Motor neuron (in vitro differentiated cells): ENCODE measurements around the gene RASD2. TPM values are rescaled to one million over a fixed set of nuclear protein-coding genes. Genes with fewer than 3 reads are reported as not detected.

ENCODE experiments used
- ATAC-seq, 8 experiments: fragments of 200-7000 bp; cut with Tn5 transposase; replicated peaks in 6 of 8; 2 replicates each; pipeline ENCODE4 v1.8.0; 2021; ENCODE audit warnings: mild to moderate bottlenecking in 8 of 8, moderate library complexity in 8 of 8
- H3K27ac ChIP-seq, 2 donors: fragments of 250-450 bp; sonication (Bioruptor Pico); 2 replicates each; pipeline ENCODE4 v1.9.0; 2021; ENCODE audit warnings: antibody characterized with exemption in 2 of 2, mild to moderate bottlenecking in 2 of 2, moderate library complexity in 1 of 2
- H3K4me1 ChIP-seq, 2 donors: fragments of 250-450 bp; sonication (Bioruptor Pico); replicated peaks in 1 of 2; 2 replicates each; pipeline ENCODE4 v1.6.1; 2021; ENCODE audit warnings: antibody characterized with exemption in 2 of 2, mild to moderate bottlenecking in 2 of 2, moderate library complexity in 1 of 2
- H3K4me3 ChIP-seq, 5 donors: fragments of 250-450 bp; sonication (Bioruptor Pico); 2 replicates each; pipeline ENCODE4 v1.9.0; 2021; ENCODE audit warnings: antibody characterized with exemption in 5 of 5, mild to moderate bottlenecking in 5 of 5, moderate library complexity in 4 of 5
- WGBS, 10 experiments: fragments of 450-650 bp; shearing (Covaris generic); methylation state at CpG; one replicate each; pipeline ENCODE4 v1.0.0; 2022; 5-methylcytosine and 5-hydroxymethylcytosine counted together
- in situ Hi-C, 9 experiments: fragments of 400-800 bp; cut with MboI; loops; one replicate each; pipeline ENCODE4 v1.15.0; 2021; ENCODE audit warnings: low sequenced_read_pairs in 9 of 9, low pct_unique_long_range_greater_than_20kb in 2 of 9; ENCODE audit not compliant: unreplicated experiment in 9 of 9
- total RNA-seq, 8 experiments: library from RNA; unstranded; fragments of 300-600 nt; gene quantifications; 2 replicates each; pipeline versions ENCODE4 v1.2.3 to v1.2.4, GENCODE V29; 2022

The RASD2 gene
- total RNA-seq, 8 experiments from 2014 or later: 0.15 to 14.5 (median 0.75) TPM

GRCh38 chr22:35598396-35598710 is 57.7 kb downstream of the RASD2 start:
- Histone ChIP-seq H3K27ac (no peak overlapping the region), H3K4me3 (no peak overlapping the region), H3K4me1 (no peaks in the 10 kb centered on the region)
- no peak for ATAC-seq
- WGBS, 10 experiments: 80 to 100% (median 90%) methylated on average over 1 to 3 of the region's 4 CpGs; no CpG with 5 or more reads in 6 of the 10 experiments
- in situ Hi-C loops: loop anchor here in 4 of 9 experiments (25.0 kb wide), 1 partner anchor 161 kb away; no protein-coding TSS in a partner anchor

- no peak for ATAC-seq
- H3K27ac ChIP-seq: no peak overlapping the region
- in situ Hi-C loops: loop anchor here in 4 of 9 experiments (25.0 kb wide), 1 partner anchor 162 kb away; no protein-coding TSS in a partner anchor
Measured at GRCh38 chr22:35599364-35599763, 58.7 kb downstream of the RASD2 start.

GRCh38 chr22:35600476-35600875 is 59.8 kb downstream of the RASD2 start:
- ATAC-seq: no peak

More at GRCh38 chr22:35599364-35599763, 58.7 kb downstream of the RASD2 start:
- WGBS, 10 experiments: 80 to 100% (median 92%) methylated on average over 1 to 3 of the region's 4 CpGs
- H3K4me1 ChIP-seq: no peaks in the 10 kb centered on the region
- H3K4me3 ChIP-seq: no peak overlapping the region

GRCh38 chr22:35601013-35601580 is 60.5 kb downstream of the RASD2 start:
- Histone ChIP-seq H3K4me1 (peaks cover 8 to 10% of the 10 kb centered on the region in 2 donors), H3K4me3 (no peak overlapping the region), H3K27ac (no peak overlapping the region)
- WGBS, 10 experiments: 25 to 100% (median 87%) methylated on average over 1 to 5 of the region's 5 CpGs; no CpG with 5 or more reads in 2 of the 10 experiments
- in situ Hi-C loops: no loop called here
- ATAC-seq: no peak

More at GRCh38 chr22:35600476-35600875, 59.8 kb downstream of the RASD2 start:
- Histone ChIP-seq H3K4me3 (no peak overlapping the region), H3K27ac (no peak overlapping the region), H3K4me1 (peaks cover 4 to 5% of the 10 kb centered on the region in 2 donors)
- in situ Hi-C loops: no loop called here
- WGBS, 10 experiments: 67 to 100% (median 94%) methylated on average over 1 to 8 of the region's 12 CpGs; no CpG with 5 or more reads in 5 of the 10 experiments

DNA sequence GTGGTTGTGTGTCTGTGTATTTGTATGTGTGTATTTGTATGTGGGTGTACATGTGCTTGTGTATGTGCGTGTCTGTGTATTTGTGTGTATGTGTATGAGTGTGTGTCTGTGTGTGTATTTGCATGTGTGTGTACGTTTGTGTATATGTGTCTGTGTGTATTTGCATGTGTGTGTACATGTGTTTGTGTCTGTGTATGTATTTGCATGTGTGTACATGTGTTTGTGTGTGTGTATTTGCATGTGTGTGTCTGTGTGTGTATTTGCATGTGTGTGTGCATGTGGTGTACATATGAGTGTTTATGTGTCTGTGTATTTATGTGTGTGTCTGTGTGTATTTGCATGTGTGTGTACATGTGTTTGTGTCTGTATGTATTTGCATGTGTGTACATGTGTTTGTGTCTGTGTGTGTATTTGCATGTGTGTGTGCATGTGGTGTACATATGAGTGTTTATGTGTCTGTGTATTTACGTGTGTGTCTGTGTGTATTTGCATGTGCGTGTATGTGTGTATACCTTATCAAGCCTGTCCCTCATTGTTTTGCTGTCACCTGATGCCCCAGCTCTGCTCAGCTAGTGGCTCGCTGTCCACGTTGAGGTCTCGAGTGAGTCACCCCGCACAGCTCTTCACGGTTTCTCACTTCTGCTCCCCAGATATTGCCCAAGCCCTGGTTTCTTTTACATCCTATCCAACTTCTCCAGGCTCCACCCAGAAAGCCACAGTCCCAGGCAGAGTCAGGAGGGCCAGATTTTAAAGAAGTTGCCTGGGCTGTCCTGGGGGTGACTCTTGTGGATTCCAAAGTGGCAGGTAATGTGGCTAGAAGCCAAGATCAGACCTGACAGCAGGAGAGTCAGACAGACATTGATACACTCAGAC is 61.3 kb downstream of the RASD2 start:
- ATAC-seq: peak in 7 of 8 experiments; percentile 52 to 85 (median 61)
- H3K4me1 ChIP-seq: peaks cover 12 to 18% of the 10 kb centered on the region in 2 donors
- WGBS, 10 experiments: 20 to 100% (median 67%) methylated on average over 1 to 7 of the region's 9 CpGs
- H3K27ac ChIP-seq: no peak overlapping the region
- H3K4me3 ChIP-seq: no peak overlapping the region
- in situ Hi-C loops: no loop called here

Other genes starting within 250 kb of the RASD2 start
- gene TOM1, start 240.9 kb upstream of the RASD2 start, total RNA-seq: 10 to 100 TPM; 17.8 to 52.3 (median 32.7) TPM
- gene HMOX1, start 159.7 kb upstream of the RASD2 start, total RNA-seq: 10 to 100 TPM in 5 of 8 experiments, 1 to 10 TPM in 3; 1.9 to 60.6 (median 14.3) TPM
- gene MCM5, start 140.7 kb upstream of the RASD2 start, total RNA-seq: 10 to 100 TPM in 3 of 8 experiments, 1 to 10 TPM in 5; 2.0 to 76.6 (median 7.4) TPM
- 1 to 10 TPM in 1 of 8 experiments, under 1 TPM in 2, not detected in 5; 0.73 to 1.5 (median 0.76) TPM for gene MB, start 76.5 kb downstream of the RASD2 start, total RNA-seq
- 10 to 100 TPM in 2 of 8 experiments, 1 to 10 TPM in 2, under 1 TPM in 4; under 0.01 to 28.9 (median 2.5) TPM for gene APOL6, start 107.6 kb downstream of the RASD2 start, total RNA-seq
- under 1 TPM in 1 of 8 experiments, not detected in 7; 0.23 TPM for gene APOL5, start 177.0 kb downstream of the RASD2 start, total RNA-seq